A673 (cell line): ENCODE results near the gene TCF7. TPM values are rescaled to one million over a fixed set of nuclear protein-coding genes. Genes with fewer than 3 reads are reported as not detected.

ENCODE experiments used
- BruUV-seq: library from RNA; stranded (reverse); fragments of 400-500 nt; replicated peaks from 2 replicates; lab custom pipeline; 2021; lab: Mats Ljungman, UMichigan
- CTCF ChIA-PET: fragments of 300-600 bp; sonication (Branson Sonifier 250); formaldehyde crosslinking; loops from one replicate; lab custom pipeline; 2022; ENCODE audit warnings: antibody characterized with exemption; lab: Charles Lee
- POLR2A ChIA-PET: fragments of 300-600 bp; sonication (Branson Sonifier 250); formaldehyde crosslinking; loops from one replicate; lab custom pipeline; 2022; ENCODE audit warnings: antibody characterized with exemption; ENCODE audit not compliant: low non-redundant PET; lab: Charles Lee
- DNase-seq: peaks from one replicate; pipeline ENCODE4 v3.0.0-alpha.2; 2015; ENCODE audit warnings: low spot score
- H3K27ac ChIP-seq: fragments of 200-600 bp; sonication (generic); 2 replicates; pipeline ENCODE4 v1.5.1; 2016; ENCODE audit warnings: mixed run types, low read depth, mild to moderate bottlenecking, mixed read lengths, antibody characterized with exemption, low read length; ENCODE audit not compliant: poor library complexity, severe bottlenecking
- H3K27me3 ChIP-seq: fragments of 200-600 bp; sonication (generic); replicated peaks from 2 replicates; pipeline ENCODE4 v1.6.1; 2017; ENCODE audit warnings: mixed run types, low read depth, mild to moderate bottlenecking, mixed read lengths, antibody characterized with exemption, low read length; ENCODE audit not compliant: insufficient read depth, poor library complexity
- H3K36me3 ChIP-seq: fragments of 200-600 bp; sonication (generic); 2 replicates; pipeline ENCODE4 v1.6.1; 2016; ENCODE audit warnings: mixed run types, mild to moderate bottlenecking, mixed read lengths, antibody characterized with exemption, low read length; ENCODE audit not compliant: insufficient read depth, poor library complexity, severe bottlenecking
- H3K4me1 ChIP-seq: fragments of 200-600 bp; sonication (generic); 2 replicates; pipeline ENCODE4 v1.6.1; 2017; ENCODE audit warnings: mixed run types, mild to moderate bottlenecking, mixed read lengths, antibody characterized with exemption, low read length; ENCODE audit not compliant: insufficient read depth, poor library complexity, severe bottlenecking
- H3K4me3 ChIP-seq: fragments of 200-600 bp; sonication (generic); 2 replicates; pipeline ENCODE4 v1.5.1; 2016; ENCODE audit warnings: low read depth, mixed run types, mild to moderate bottlenecking, mixed read lengths, low read length; ENCODE audit not compliant: poor library complexity, severe bottlenecking
- H3K9me3 ChIP-seq: fragments of 200-600 bp; sonication (generic); 2 replicates; pipeline ENCODE4 v1.6.1; 2016; ENCODE audit warnings: mixed run types, low read depth, mild to moderate bottlenecking, mixed read lengths, antibody characterized with exemption, low read length; ENCODE audit not compliant: poor library complexity, severe bottlenecking
- EZH2 ChIP-seq: fragments of 200-600 bp; sonication (generic); IDR thresholded peaks from 2 replicates; pipeline ENCODE4 v1.6.1; 2017; ENCODE audit warnings: borderline replicate concordance, low read depth, mild to moderate bottlenecking, mixed read lengths, antibody characterized with exemption, low read length; ENCODE audit not compliant: poor library complexity, severe bottlenecking
- intact Hi-C: fragments of 100-400 bp; cut with micrococcal nuclease; formaldehyde crosslinking; loops from one replicate; pipeline ENCODE4 v1.10.0; 2022; ENCODE audit not compliant: unreplicated experiment
- total RNA-seq: library from RNA; stranded (reverse); gene quantifications from 2 replicates; pipeline ENCODE4 v1.2.3, GENCODE V29; 2021
- TF ChIP-seq, protein P1 (sequence below): fragments of 300-800, 200-600 bp; sonication (generic); conservative IDR thresholded peaks from 2 replicates; pipeline ENCODE4 v1.5.1; 2017; ENCODE audit warnings: low read depth, mild to moderate bottlenecking, antibody characterized with exemption, low read length, moderate library complexity, mixed read lengths

Gene TCF7
- total RNA-seq, 1 experiment from 2014 or later, result 3.3 TPM

DNA sequence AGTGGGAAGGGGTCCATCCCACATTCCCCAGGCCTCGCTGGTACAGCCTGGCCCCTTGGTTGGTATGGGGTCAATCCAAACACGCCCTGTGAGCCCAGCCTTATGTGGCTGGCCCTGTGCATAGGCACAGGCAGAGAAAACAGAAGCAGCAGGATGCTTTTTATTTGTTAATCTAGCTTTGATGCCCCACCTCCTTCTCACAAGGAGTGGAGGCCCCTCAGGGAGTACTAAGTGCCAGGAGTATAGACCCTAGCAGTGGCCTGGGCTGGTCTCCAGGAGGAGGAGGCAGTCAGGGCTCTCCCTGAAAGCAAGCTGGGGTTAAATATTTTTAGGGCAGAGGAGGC is 14.6 kb upstream of the TCF7 start:
- BruUV-seq, result no TSS peak
- DNase-seq, result no peak
- intact Hi-C loops, result loop anchor here (5.0 kb wide), 2 partner anchors 48 to 187 kb away; no protein-coding TSS in a partner anchor
- CTCF ChIA-PET, result interaction anchor here (0.5 to 1.0 kb wide), 2 partner anchors 21 to 60 kb away, joined by 3 to 5 read pairs; no protein-coding TSS in a partner anchor
- H3K4me3 ChIP-seq, result no peak overlapping the region
- no peaks in the 10 kb centered on the region for H3K9me3 ChIP-seq
- H3K36me3 ChIP-seq, result no peaks in the 10 kb centered on the region
- H3K4me1 ChIP-seq, result peaks cover 8% of the 10 kb centered on the region
- no peak overlapping the region for H3K27ac ChIP-seq
- POLR2A ChIA-PET, result no interaction called here
- no peaks in the 10 kb centered on the region for H3K27me3 ChIP-seq
- TF ChIP-seq EZH2, result no peak
- TF ChIP-seq, protein P1, sequence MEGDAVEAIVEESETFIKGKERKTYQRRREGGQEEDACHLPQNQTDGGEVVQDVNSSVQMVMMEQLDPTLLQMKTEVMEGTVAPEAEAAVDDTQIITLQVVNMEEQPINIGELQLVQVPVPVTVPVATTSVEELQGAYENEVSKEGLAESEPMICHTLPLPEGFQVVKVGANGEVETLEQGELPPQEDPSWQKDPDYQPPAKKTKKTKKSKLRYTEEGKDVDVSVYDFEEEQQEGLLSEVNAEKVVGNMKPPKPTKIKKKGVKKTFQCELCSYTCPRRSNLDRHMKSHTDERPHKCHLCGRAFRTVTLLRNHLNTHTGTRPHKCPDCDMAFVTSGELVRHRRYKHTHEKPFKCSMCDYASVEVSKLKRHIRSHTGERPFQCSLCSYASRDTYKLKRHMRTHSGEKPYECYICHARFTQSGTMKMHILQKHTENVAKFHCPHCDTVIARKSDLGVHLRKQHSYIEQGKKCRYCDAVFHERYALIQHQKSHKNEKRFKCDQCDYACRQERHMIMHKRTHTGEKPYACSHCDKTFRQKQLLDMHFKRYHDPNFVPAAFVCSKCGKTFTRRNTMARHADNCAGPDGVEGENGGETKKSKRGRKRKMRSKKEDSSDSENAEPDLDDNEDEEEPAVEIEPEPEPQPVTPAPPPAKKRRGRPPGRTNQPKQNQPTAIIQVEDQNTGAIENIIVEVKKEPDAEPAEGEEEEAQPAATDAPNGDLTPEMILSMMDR, result no peak

DNA sequence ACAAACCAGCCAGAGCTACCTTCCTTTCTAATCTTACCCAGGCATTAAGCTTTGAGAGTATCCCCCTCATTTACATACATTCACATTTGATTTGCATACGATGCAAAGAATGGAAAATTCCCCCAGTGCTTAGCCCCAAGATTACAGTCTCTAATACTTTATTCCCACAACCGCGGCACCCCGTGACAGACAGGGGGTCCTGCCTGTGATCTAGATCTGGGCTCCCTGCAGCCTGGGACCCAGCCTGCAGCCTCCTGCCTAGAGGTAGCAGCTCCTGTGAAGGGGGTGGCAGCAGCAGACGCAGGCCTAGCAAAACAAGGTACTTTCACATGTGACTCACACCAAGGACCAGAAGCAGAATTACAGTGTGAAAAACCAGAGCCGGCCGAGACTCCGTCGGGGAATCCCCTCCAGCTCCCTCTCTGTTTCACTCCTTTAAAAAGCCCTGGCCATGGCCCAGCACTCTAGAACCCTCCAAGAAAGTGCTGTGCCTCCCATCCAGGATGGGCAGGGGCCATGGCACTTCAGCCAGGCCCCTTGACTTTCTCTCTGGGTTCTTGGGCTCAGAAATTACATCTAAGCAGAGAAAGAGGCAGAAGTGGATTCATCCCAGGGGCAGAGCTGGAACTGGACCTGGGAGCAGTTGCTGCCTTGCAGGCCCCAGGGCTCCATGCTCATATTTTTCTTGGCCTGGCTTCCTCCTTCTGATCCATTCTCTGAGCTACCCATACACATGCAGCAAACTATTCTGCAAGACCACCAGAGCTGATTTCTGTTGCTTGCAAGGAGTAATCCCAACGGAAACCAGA is 14.0 kb upstream of the TCF7 start:
- H3K9me3 ChIP-seq, result no peaks in the 10 kb centered on the region
- H3K4me3 ChIP-seq, result no peak overlapping the region
- intact Hi-C loops, result loop anchor here (5.0 kb wide), 2 partner anchors 48 to 187 kb away; no protein-coding TSS in a partner anchor
- CTCF ChIA-PET, result interaction anchor here (1.0 kb wide), 1 partner anchor 61 kb away, joined by 5 read pairs; no protein-coding TSS in a partner anchor
- H3K4me1 ChIP-seq, result peaks cover 7% of the 10 kb centered on the region
- H3K27me3 ChIP-seq, result no peaks in the 10 kb centered on the region
- POLR2A ChIA-PET, result no interaction called here
- no peak for TF ChIP-seq EZH2
- TF ChIP-seq, protein P1, result no peak
- no TSS peak for BruUV-seq
- DNase-seq, result no peak
- H3K36me3 ChIP-seq, result no peaks in the 10 kb centered on the region
- H3K27ac ChIP-seq, result no peak overlapping the region

DNA sequence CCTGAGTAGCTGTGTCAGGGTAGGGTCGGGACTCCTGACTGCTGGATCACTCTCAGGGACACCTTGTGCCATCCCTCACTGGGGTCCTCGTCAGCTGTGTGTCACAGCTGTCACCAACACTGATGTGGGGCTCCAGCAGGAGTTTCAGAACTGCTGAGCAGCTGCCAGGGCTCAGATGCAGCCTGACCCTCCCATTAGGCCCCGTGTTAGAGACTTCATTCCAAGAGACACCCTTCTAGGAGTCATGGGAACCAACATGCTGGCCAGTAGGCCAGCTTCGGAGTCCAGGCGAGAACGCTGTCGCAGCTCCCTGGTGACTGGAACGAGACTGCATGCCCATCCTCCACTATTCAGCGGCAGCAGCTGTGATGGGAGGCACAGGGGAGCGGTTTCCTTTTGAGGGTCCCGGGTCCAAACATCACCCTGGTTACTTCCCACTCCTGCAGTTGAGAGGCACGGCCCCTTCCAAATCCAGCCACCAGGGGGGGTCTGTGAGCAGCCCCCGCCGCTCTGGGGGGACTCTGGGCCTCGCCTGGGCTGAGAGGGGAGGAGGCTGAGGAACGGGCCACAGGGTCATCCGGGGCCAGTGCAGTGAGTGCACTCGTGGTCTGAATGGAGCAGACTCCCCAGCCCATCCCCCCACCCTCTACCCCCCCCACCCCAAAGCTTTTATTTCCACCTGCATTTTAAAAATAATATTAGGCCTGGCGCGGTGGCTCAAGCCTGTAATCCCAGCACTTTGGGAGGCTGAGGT is 12.6 kb upstream of the TCF7 start:
- intact Hi-C loops, result loop anchor here (5.0 kb wide), 2 partner anchors 50 to 185 kb away; no protein-coding TSS in a partner anchor
- Histone ChIP-seq H3K36me3 (no peaks in the 10 kb centered on the region), H3K9me3 (no peaks in the 10 kb centered on the region), H3K4me1 (peaks cover 4% of the 10 kb centered on the region), H3K27me3 (no peaks in the 10 kb centered on the region), H3K27ac (no peak overlapping the region), H3K4me3 (no peak overlapping the region)
- no peak for TF ChIP-seq EZH2
- TF ChIP-seq, protein P1, result peak; percentile 83
- peak; percentile 60 for DNase-seq
- ChIA-PET CTCF (interaction anchor here (0.6 kb wide), 2 partner anchors 78 to 151 kb away, joined by 3 read pairs; no protein-coding TSS in a partner anchor), POLR2A (no interaction called here)
- no TSS peak for BruUV-seq
